Islet of Langerhans (tissue), 1 donor: ENCODE measurements around the gene SLC39A6.
"Not testable (repeated sequence)": the region's sequence is repeated elsewhere in the genome, so short reads cannot be mapped to it uniquely, and the experiment has no call there.

ENCODE experiments used
- FAIRE-seq: peaks from one replicate; lab custom pipeline; 2011; peaks lifted over from hg19 to GRCh38; lab: Jason Lieb, UNC

SLC39A6 gene, protein sequence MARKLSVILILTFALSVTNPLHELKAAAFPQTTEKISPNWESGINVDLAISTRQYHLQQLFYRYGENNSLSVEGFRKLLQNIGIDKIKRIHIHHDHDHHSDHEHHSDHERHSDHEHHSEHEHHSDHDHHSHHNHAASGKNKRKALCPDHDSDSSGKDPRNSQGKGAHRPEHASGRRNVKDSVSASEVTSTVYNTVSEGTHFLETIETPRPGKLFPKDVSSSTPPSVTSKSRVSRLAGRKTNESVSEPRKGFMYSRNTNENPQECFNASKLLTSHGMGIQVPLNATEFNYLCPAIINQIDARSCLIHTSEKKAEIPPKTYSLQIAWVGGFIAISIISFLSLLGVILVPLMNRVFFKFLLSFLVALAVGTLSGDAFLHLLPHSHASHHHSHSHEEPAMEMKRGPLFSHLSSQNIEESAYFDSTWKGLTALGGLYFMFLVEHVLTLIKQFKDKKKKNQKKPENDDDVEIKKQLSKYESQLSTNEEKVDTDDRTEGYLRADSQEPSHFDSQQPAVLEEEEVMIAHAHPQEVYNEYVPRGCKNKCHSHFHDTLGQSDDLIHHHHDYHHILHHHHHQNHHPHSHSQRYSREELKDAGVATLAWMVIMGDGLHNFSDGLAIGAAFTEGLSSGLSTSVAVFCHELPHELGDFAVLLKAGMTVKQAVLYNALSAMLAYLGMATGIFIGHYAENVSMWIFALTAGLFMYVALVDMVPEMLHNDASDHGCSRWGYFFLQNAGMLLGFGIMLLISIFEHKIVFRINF

DNA sequence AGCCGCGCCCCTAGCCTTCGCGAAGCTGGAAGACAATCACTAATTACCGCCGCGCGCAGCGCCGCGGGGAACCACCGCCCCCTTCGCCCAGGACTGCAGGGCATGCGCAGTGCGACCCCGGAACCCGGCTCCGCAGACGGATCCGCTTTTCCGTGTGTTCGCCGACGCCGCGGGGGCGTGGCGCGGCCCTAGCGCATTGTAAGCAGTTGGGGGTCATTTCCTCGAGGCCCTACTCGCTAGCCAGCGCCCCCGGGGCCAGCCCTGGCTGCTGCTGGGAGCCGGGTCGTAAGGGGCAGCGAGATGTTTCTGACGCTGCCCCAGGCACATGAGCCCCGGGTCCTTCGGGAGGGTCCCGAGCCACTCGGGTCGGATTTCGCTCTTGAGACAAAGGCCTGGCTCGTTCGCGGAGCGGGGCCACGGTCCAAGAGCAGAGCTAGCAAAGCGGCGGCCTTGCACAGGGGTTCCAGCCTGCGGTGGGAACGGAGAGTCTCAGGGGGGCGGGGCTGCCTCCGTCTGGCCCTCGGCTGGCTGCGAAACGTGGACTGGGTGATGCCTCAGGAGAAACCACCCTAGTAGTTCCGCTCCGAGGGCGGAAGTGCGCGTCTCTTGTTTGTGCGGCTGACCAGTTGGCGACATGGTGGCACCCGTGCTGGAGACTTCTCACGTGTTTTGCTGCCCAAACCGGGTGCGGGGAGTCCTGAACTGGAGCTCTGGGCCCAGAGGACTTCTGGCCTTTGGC lies at the start of gene SLC39A6, which contains the start of gene ELP2:
TSS of gene SLC39A6 (minus strand) at position 41 of the 739 bp plus-strand sequence. CDS start 2,333 bp downstream, outside the sequence.
TSS of gene ELP2 (plus strand) at position 600 of the 739 bp plus-strand sequence. CDS start at position 635, 35 bp downstream.
- FAIRE-seq: no peak

DNA sequence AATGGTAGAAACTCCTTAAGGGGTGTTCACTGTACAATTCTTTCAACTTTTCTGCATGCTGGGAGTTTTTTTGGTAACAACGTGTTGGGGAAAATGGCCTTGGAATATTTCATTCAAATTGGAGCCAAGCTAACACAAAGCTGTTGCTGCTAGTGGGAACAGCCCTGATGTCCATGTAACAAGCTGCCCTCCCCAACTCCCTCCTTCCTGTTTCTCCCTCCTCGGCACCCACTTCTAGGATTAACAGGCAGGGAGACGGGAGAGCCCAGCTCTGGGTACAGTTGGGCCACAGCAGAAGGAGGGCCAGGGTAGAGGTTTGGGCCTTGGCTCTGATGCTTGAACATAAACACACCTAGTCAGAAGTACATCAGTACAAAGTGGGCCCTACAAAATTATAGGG lies 48.8 kb upstream of the SLC39A6 start:
- no peak for FAIRE-seq

DNA sequence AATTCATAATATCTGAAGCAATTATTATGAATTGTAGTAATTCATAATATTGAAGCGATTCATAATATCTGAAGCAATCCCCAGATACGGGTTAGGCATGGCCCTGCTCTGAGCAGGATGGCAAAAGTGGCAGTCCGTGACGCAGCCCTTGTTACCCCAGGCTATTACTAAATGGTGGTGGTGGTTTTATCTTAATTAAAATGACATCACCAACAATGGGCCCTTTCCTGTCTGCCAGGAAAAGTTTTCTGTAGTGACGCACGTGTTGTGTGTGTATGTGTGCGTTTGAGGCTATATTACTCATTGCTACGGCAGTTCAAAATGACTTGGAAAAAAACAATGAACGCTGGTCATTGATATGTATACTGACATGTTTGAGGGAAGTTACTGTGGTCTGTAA lies 47.6 kb upstream of the SLC39A6 start:
- no peak for FAIRE-seq

DNA sequence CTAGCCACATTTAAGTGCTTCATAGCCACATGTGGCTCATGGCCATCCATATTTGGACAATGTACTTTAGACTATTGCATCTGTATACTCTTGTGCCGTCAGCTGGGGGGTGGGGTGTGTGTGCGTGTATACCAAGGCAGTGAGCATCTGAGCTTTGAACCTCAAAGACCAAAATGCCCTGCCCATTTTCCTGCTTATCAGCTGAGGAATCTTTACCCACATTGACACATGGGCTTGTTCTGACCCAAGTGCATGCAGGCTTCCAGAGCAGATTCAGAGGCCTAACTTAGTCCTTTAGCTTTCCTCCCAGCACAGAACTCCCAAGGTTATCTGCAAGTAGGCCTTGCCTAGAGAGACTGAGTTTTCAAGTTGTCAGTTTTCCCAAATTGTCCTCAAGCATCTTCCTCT lies 47.0 kb upstream of the SLC39A6 start:
- no peak for FAIRE-seq

DNA sequence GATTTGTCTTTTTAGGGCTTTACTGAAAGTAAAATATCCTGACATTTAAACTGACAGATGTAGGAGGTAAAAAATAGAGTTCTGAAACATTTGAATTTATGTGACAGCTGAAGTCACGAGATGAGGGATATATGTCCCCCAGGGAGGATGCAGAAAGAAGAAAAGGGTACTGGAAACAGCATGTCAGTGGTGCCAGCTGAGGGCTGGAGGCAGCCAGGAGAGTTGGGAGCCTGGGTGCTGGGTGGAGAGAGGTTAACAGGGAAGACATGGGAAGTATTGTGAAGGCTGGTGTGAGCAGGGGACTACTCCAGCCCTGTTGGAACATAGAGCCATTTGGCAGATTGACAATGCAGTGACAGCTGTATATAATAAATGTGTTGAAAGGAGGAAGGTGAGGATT lies 46.3 kb upstream of the SLC39A6 start:
- no peak for FAIRE-seq

DNA sequence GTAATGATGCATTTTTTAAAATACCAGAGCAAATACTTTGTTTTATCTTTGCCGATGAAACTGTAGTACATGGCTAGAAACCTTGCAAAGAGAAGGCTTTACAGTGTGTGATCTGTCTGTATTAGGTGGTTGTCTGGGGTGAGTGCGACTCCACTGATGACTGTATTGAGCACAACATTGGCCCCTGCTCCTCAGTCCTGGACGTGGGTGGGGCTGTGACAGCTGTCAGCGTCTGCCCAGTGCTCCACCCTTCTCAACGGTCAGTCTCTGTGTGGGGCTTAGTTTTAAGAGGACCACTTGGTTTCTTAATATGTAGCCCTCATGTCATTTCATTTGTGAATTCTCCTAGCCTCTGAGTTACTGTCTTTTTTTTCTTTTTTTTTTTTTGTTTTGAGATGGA lies 40.8 kb upstream of the SLC39A6 start:
- FAIRE-seq: no peak

DNA sequence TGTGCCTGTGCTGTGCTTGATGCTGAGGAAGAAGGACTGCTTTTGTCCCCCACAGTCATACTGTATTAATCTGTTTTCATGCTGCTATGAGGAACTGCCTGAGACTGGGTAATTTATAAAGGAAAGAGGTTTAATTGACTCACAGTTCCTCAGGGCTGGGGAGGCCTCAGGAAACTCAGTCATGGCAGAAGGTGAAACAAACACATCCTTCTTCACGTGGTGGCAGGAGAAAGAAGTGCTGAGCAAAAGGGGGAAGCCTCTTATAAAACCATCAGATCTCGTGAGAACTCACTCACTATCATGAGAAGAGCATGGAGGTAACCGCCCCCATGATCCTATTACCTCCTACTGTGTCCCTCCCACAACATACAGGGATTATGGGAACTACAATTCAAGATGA lies 39.2 kb upstream of the SLC39A6 start:
- FAIRE-seq: not testable (repeated sequence)

DNA sequence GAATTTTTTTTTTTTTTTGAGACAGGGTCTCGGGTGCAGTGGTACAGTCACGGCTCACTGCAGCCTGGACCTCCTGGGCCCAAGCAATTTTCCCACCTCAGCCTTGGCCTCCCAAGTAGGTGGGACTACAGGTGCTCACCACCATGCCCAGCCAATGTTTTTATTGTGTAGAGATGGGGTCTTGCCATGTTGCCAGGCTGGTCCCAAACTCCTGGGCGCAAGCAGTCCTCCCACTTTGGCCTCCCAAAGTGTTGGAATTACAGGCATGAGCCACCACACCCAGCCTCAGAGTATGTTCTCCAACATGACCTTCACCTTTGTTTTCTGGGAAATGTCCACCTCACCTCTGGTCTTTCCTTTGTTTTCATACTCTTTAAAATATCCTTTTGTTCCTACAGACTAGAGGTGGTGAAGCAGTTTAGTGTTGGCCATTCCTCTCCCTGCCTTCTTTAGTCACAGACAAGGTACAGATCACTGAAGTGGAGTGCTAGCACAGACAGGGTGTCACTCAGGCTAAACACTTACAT lies 38.6 kb upstream of the SLC39A6 start:
- FAIRE-seq: no peak

DNA sequence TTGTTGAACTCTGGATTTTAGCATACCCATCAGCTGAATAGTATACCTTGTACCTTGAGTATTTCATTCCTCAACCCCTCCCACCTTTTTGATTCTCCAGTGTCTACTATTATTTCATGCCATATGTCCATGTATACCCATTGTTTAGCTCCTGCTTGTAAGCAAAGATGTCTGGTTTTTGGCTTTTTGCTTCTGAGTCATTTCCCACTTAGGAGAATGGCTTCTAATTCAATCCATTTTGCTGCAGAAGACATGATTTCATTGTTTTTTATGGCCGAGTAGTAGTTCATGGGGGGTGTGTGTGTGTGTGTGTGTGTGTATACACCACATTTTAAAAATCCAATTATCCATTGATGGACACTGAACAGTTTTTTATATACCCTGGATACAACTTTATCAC lies 33.8 kb upstream of the SLC39A6 start:
- FAIRE-seq: no peak

DNA sequence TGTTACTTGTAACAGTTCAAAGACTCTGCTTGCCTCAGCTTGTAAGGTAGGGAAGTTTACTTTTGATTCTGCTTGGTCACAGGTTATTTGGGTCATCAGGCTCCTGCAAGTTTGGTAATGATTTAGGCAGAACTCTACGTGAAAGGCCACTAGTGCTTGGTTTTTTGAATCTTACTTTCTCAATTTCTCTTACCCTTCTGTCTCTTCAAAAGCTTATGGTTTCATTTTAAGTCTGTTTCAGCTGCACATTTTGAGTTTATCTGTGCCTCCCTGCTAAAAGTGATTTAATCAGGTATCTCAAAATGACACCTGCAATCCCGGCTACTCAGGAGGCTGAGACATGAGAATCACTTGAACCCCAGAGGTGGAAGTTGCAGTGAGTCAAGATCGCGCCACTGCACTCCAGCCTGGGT lies 31.8 kb upstream of the SLC39A6 start:
- FAIRE-seq: no peak

DNA sequence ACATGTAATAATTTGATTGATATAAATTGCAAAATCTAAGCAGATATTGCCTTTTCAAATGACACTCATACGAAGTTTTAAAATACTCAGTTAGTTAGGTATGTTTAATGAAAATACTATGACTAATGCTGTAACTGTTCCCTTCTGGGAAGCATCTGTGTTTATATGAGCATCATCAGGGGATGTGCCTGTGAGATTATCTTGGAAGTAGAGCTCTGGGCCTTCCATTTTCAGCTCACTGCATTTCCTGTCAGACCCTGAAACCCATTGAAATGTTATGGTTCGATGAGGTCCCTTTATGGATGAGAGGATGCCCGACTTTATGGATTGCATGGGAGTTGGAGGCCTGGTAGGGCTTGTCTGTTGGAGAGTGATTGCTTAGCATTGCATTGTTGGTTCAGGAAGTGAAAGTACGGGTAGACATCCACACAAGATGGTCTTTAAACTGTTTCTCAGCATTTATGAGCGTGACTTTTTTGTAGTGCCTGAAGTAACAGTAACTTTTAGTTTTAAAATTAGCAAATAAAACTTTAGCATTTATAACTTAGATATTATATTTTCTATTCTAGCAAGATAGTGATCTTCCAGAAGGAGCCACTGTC lies 29.2 kb upstream of the SLC39A6 start:
- FAIRE-seq: no peak

DNA sequence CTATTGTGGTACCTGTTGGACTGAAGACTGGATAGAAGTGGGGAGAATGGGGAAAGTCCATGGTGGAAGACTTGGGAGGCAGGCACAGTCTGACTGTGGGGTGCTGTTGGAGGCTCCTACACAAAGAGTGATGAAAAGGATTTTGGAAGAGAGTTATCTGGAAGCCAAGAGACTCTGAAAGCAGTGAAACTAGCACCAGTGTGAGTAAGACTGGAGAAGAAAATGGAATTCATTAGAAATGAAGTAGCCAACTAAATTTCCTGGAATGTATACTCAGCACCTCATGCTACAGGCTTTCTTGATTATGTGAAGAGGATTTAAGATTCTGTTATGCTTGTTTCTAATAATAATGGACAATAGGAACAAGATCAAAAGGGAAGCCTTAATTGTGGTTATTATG lies 28.3 kb upstream of the SLC39A6 start:
- FAIRE-seq: no peak

DNA sequence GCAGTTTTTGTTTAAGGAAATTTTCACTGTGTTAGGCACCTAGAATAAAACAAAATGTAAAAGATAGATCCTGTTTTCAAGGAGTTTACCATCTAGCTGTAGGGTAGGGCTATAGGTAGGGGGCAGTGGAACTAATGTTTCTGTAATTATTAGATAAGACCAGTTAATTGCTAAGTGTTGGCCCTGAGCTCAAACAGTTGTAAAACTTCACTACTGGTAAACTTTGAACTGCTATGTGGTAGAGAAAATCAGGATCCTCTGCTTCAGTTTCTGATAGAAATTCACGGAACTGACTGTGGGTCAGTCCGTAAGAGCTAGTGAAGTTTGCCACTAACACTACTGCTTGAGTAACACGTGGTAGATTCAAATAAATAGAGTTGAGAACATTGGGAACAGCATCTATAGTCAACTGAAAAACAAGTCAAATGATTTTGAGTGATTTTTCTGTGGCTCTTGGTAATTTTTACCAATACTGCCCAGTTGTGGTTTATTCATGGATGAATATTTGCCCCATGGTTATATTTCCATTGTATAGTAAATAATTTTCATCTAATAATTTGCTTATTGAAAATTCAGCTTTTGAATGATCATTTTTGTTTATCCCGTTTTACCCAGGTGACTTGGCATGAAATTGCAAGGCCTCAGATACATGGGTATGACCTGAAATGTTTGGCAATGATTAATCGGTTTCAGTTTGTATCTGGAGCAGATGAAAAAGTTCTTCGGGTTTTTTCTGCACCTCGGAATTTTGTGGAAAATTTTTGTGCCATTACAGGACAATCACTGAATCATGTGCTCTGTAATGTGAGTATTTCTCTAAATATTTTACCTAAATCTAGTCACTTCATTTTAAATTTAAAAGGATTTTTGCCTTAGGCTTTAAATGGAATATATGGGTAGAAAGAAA lies 27.0 kb upstream of the SLC39A6 start:
- no peak for FAIRE-seq

DNA sequence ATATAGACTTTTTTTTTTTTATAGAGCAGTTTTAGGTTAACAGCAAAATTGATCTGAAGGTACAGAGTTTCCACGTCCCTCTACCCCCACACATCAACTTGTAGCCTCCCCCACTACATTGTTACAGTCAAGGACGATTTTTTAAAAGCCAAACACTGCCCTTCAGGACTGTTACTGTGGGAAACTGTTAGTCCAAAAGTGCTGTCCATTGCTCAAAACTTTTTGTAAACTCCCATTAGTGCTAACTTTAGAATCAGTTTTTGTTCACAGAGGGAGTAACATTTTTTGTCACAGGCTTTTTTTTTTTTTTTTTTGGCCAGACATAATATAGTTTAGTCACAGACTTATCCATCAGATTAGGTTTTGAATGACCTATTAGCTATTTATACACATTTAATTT lies 24.6 kb upstream of the SLC39A6 start:
- FAIRE-seq: no peak

DNA sequence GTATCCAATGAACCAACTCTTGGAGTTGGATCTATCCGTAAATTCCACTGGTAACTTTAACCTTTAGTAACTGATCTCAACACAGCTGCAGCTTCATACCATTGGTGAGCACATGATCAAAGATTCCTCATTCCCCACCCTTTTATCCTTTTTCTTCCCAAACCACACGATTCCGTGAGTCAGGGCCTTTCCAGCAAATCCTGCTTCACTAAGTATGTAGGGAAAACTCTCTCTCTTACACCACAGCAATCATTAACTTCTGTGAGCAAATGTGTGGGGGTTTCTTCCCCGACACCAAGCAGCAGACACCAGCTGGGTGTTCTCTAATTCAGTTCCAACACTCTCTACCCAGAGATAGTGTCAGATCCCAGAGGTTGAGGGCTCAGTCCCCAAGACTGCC lies 24.1 kb upstream of the SLC39A6 start:
- no peak for FAIRE-seq

DNA sequence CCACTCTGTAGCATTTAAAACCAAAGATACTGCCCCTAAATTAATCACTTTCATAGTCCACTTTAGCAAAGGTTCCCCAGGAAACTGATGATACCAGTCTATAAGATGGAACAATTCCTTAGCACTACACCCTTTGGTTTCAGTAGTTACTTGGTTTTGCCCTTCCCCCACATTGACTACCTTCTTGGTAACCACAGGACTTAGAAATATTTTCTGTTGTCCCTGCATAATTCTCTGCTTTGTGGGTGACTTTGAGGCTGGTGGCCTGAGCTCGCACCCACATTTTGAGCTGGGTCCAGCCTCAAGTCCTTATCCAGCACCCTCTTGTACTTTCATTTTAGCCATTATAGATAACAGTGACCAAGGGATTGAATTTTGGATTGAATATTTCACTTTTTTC lies 23.6 kb upstream of the SLC39A6 start:
- FAIRE-seq: no peak

DNA sequence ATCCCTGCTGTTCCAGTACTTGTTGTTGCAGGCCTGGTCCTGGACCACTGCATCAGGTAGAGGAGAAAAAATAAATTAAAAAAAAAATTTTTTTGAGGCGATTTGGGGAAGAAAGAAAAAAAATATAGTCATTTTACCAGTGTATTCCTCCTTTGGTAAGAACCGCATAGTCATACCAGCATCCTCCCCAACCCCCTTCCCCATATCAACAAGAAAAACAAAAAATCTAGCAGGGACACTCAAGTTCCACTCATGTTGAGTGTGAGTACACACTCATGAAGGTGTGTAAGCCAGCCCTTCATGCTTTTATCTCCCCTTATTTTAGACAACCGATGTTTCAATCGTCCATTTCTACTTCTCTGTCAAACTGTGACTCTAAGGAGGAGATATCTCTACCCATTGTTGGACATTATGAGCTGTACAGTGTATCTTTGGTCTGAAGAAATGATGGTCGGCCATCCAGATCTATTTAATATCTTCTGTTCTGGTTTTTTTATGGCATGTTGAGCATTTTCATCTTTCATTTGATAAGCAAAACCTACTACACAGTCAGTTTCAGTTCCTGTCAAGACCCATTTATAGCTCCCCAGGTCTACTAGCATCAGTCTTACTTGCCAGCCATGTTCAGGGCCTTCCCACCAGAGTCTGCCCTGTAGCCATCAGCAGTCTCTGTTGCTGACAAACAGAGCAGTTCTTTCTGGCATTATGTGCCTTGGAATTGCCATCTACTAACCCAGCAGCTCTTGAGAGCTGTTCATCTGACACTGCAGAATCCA lies 20.6 kb upstream of the SLC39A6 start:
- no peak for FAIRE-seq

DNA sequence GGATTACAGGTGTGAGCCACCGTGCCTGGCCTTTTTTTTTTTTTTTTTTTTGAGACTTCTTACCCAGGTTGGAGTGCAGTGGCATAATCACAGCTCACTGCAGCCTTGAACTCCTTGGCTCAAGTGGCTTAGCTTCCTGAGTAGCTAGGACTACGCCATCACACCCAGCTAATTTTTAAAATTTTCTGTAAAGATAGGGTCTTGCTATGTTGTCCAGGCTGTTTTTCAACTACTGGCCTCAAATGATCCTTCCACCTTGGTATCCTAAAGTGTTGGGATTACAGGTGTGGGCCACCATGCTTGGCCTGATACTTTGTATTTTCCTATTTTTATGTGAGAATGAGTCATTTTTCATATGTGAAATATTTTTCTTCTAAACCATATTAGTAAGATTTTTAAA lies 14.3 kb upstream of the SLC39A6 start:
- FAIRE-seq: no peak

DNA sequence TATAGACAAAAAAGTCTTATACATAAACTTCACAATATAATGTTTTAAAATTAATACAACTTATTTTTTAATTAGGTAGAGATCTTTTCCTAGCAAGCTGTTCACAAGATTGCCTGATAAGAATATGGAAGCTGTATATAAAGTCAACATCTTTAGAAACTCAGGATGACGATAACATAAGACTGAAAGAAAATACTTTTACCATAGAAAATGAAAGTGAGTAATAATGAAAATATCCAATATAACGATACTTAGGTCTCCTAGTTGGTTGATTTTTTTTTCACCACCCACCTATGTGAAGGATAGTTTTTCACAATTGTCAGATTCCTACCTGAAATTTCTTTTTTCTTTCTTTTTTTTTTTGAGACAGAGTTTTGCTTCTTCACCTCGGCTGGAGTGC lies 13.6 kb upstream of the SLC39A6 start:
- no peak for FAIRE-seq

DNA sequence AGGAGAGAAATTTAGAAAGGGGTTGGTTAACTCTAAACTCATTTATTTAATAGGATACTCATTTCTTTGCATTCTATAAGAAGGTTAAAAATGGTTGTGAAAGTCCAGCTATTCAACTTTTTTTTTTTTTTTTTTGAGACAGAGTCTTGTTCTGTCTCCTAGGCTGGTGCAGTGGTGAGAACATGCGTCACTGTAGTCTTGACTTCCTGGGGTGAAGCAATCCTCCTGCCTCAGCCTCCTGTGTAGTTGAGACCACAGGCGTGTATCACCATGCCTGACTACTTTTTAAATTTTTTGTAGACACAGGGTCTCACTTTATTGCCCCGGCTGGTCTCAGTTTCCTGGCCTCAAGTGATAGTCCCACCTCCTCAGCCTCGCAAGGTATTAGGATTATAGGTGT lies 12.4 kb upstream of the SLC39A6 start:
- no peak for FAIRE-seq
